PC-3 (cell line): Measurements from ENCODE around the gene PPBP. TPM values are rescaled to one million over a fixed set of nuclear protein-coding genes. Genes with fewer than 3 reads are reported as not detected.

Experiments
- ATAC-seq: fragments of 200-7000 bp; cut with Tn5 transposase; 2 replicates; pipeline ENCODE4 v1.9.1; 2020; ENCODE audit warnings: mild to moderate bottlenecking, moderate library complexity
- BruUV-seq: library from RNA; stranded (reverse); fragments of 400-500 nt; replicated peaks from 2 replicates; lab custom pipeline; 2021; lab: Mats Ljungman, UMichigan
- CTCF ChIA-PET: fragments of 300-600 bp; sonication (Branson Sonifier 250); formaldehyde crosslinking; loops from one replicate; lab custom pipeline; 2022; ENCODE audit warnings: antibody characterized with exemption; lab: Charles Lee
- POLR2A ChIA-PET: fragments of 300-600 bp; sonication (Branson Sonifier 250); formaldehyde crosslinking; loops from one replicate; lab custom pipeline; 2022; ENCODE audit warnings: antibody characterized with exemption; ENCODE audit not compliant: unreplicated experiment; lab: Charles Lee
- DNase-seq: peaks from one replicate; pipeline ENCODE4 v3.0.0-alpha.2; 2015
- H2AFZ ChIP-seq: fragments of 300-600 bp; sonication (generic); 2 replicates; pipeline ENCODE4 v1.6.0; 2016; ENCODE audit warnings: antibody characterized with exemption, low read length
- H3F3A ChIP-seq: fragments of 300-600 bp; sonication (generic); one replicate; pipeline ENCODE4 v1.6.0; 2017; ENCODE audit warnings: antibody characterized with exemption, low read length, control low read depth, mild to moderate bottlenecking; ENCODE audit not compliant: unreplicated experiment
- H3K27ac ChIP-seq: fragments of 300-600 bp; sonication (generic); 2 replicates; pipeline ENCODE4 v1.5.1; 2016; ENCODE audit warnings: mild to moderate bottlenecking, low read length
- H3K27me3 ChIP-seq: fragments of 300-600 bp; sonication (generic); 2 replicates; pipeline ENCODE4 v1.6.1; 2016; ENCODE audit warnings: low read length, mixed read lengths
- H3K36me3 ChIP-seq: fragments of 300-600 bp; sonication (generic); 2 replicates; pipeline ENCODE4 v1.6.1; 2016; ENCODE audit warnings: low read depth, mixed run types, low read length, mixed read lengths
- H3K4me1 ChIP-seq: fragments of 300-600 bp; sonication (generic); 2 replicates; pipeline ENCODE4 v1.5.1; 2016; ENCODE audit warnings: low read length; ENCODE audit not compliant: insufficient read depth
- H3K4me2 ChIP-seq: fragments of 300-600 bp; sonication (generic); 2 replicates; pipeline ENCODE4 v1.6.0; 2016; ENCODE audit warnings: low read length
- H3K4me3 ChIP-seq: fragments of 300-600 bp; sonication (generic); 2 replicates; pipeline ENCODE4 v1.5.1; 2016; ENCODE audit warnings: mild to moderate bottlenecking, low read length, mixed read lengths
- H3K79me2 ChIP-seq: fragments of 300-600 bp; sonication (generic); 2 replicates; pipeline ENCODE4 v1.6.1; 2017; ENCODE audit warnings: low read length, mixed read lengths
- H3K9ac ChIP-seq: fragments of 300-600 bp; sonication (generic); 2 replicates; pipeline ENCODE4 v1.6.0; 2016; ENCODE audit warnings: mild to moderate bottlenecking, low read length
- H3K9me2 ChIP-seq: fragments of 300-600 bp; sonication (generic); replicated peaks from 2 replicates; pipeline ENCODE4 v1.6.1; 2016; ENCODE audit warnings: mixed run types, low read length, mixed read lengths
- H3K9me3 ChIP-seq: fragments of 300-600 bp; sonication (generic); 2 replicates; pipeline ENCODE4 v1.6.1; 2016; ENCODE audit warnings: low read length, mixed read lengths
- H4K20me1 ChIP-seq: fragments of 300-600 bp; sonication (generic); 2 replicates; pipeline ENCODE4 v1.6.1; 2016; ENCODE audit warnings: low read length, mixed read lengths
- EZH2 ChIP-seq: fragments of 300-600 bp; sonication (generic); IDR thresholded peaks from one replicate; pipeline ENCODE4 v1.6.1; 2017; ENCODE audit warnings: antibody characterized with exemption, mild to moderate bottlenecking, low read length; ENCODE audit not compliant: unreplicated experiment
- EZH2phosphoT487 ChIP-seq: fragments of 300-600 bp; sonication (generic); IDR thresholded peaks from 2 replicates; pipeline ENCODE4 v1.6.1; 2018; ENCODE audit warnings: mild to moderate bottlenecking, antibody characterized with exemption, low read length, borderline replicate concordance
- intact Hi-C: fragments of 100-400 bp; cut with micrococcal nuclease; formaldehyde crosslinking; loops from 2 replicates; pipeline ENCODE4 v1.9.0; 2023
- total RNA-seq: library from RNA; depleted of rRNA; stranded (reverse); fragments of >200 nt; gene quantifications from 2 replicates; pipeline ENCODE4 v1.2.3, GENCODE V29; 2014
- TF ChIP-seq, protein P1 (sequence below): fragments of 300-600 bp; sonication (generic); conservative IDR thresholded peaks from 2 replicates; pipeline ENCODE4 v1.5.1; 2017; ENCODE audit warnings: antibody characterized with exemption, low read depth, mild to moderate bottlenecking, low read length

Gene PPBP
- total RNA-seq, 1 experiment from 2014 or later: not detected

DNA sequence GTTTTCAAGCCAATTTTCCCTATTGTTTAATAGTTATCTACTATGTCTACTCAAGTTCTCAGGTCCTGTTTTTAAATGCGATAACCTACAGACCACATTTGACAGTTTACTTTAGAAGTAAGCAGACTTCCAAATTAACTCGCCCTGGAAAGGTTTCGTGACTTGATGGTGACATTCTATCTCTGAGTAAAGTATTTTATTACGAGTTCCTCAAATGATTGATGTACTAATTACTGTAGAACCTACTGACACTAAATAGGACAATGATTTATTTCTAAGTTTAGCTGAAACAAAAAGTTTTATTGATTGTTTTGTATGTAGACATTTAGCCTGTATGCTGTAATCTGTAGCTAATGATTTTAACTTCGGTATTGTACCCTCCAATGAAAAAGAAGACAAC lies 1.9 kb upstream of the PPBP start:
- CTCF ChIA-PET: no interaction called here
- Histone ChIP-seq H2AFZ (no peak overlapping the region), H3K4me1 (peaks cover 3% of the 10 kb centered on the region; the same call in 1 of the 2 replicates), H3K9me3 (no peaks in the 10 kb centered on the region), H3K27ac (no peak overlapping the region), H3K79me2 (no peaks in the 10 kb centered on the region), H3K36me3 (no peaks in the 10 kb centered on the region), H3K9ac (no peak overlapping the region), H3F3A (no peaks in the 10 kb centered on the region), H3K9me2 (no peaks in the 10 kb centered on the region), H3K4me2 (no peak overlapping the region), H3K27me3 (no peaks in the 10 kb centered on the region), H4K20me1 (no peaks in the 10 kb centered on the region), H3K4me3 (no peak overlapping the region)
- no peak for DNase-seq
- TF ChIP-seq EZH2phosphoT487 (no peak), EZH2 (no peak)
- TF ChIP-seq, protein P1, sequence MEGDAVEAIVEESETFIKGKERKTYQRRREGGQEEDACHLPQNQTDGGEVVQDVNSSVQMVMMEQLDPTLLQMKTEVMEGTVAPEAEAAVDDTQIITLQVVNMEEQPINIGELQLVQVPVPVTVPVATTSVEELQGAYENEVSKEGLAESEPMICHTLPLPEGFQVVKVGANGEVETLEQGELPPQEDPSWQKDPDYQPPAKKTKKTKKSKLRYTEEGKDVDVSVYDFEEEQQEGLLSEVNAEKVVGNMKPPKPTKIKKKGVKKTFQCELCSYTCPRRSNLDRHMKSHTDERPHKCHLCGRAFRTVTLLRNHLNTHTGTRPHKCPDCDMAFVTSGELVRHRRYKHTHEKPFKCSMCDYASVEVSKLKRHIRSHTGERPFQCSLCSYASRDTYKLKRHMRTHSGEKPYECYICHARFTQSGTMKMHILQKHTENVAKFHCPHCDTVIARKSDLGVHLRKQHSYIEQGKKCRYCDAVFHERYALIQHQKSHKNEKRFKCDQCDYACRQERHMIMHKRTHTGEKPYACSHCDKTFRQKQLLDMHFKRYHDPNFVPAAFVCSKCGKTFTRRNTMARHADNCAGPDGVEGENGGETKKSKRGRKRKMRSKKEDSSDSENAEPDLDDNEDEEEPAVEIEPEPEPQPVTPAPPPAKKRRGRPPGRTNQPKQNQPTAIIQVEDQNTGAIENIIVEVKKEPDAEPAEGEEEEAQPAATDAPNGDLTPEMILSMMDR: no peak
- POLR2A ChIA-PET: no interaction called here
- no peak for ATAC-seq
- BruUV-seq: no TSS peak
- intact Hi-C loops: no loop called here

DNA sequence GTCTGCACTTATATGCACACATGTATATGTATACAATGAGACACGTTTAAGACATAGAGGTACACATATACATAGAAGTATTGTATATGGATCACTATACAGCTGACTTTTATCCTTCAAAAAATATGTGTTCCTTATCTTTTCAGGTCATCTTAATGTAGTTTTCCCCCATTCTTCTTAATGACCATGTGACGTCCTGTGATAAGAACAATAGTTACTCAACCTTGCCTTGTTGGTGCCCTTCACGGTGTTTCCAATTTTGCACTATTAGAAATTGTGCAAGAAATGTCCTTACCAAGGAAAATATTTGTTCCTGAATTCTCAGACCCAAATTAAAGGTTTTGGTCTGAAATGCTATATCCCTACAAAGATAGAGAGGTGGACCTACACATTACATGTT lies 1.0 kb upstream of the PPBP start:
- intact Hi-C loops: no loop called here
- H4K20me1 ChIP-seq: no peaks in the 10 kb centered on the region
- CTCF ChIA-PET: no interaction called here

DNA sequence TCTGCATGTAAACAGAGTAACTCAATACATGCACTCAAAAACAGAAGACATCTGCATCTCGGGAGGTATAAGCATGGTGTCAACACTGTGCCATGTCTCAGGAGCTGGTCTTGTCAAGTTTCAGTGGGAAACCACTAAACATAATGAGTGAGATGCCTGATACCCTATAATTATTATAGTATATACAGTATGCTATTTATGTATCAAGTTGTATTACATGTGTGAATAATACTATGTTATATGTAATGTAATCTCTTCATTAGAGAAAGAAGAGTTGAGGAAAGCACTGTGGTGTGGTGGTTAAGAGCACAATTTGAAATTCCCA lies 2.5 kb downstream of the PPBP start:
- H3K36me3 ChIP-seq: no peaks in the 10 kb centered on the region
- no peak overlapping the region for H2AFZ ChIP-seq
- H3K4me3 ChIP-seq: no peak overlapping the region
- no peaks in the 10 kb centered on the region for H3K9me3 ChIP-seq
- no peaks in the 10 kb centered on the region for H3F3A ChIP-seq
- H3K4me1 ChIP-seq: peaks cover 21% of the 10 kb centered on the region
- H4K20me1 ChIP-seq: no peaks in the 10 kb centered on the region
- TF ChIP-seq EZH2: no peak
- TF ChIP-seq, protein P1: no peak
- no peak for TF ChIP-seq EZH2phosphoT487
- CTCF ChIA-PET: no interaction called here
- no peak overlapping the region for H3K9ac ChIP-seq
- H3K79me2 ChIP-seq: no peaks in the 10 kb centered on the region
- H3K27me3 ChIP-seq: no peaks in the 10 kb centered on the region
- no TSS peak for BruUV-seq
- POLR2A ChIA-PET: no interaction called here
- no peak overlapping the region; the same call in 1 of the 2 replicates for H3K27ac ChIP-seq
- intact Hi-C loops: no loop called here
- ATAC-seq (no peak), DNase-seq (no peak)
- no peaks in the 10 kb centered on the region for H3K9me2 ChIP-seq
- no peak overlapping the region for H3K4me2 ChIP-seq

More for the DNA sequence above, 1.0 kb upstream of the PPBP start:
- POLR2A ChIA-PET: no interaction called here
- no peaks in the 10 kb centered on the region for H3K27me3 ChIP-seq
- H3F3A ChIP-seq: no peaks in the 10 kb centered on the region
- H3K4me2 ChIP-seq: no peak overlapping the region
- H3K9me3 ChIP-seq: no peaks in the 10 kb centered on the region
- H3K27ac ChIP-seq: no peak overlapping the region
- TF ChIP-seq, protein P1: no peak
- DNase-seq: no peak
- no peak overlapping the region for H2AFZ ChIP-seq
- no peak overlapping the region for H3K9ac ChIP-seq
- no peak for ATAC-seq
- peaks cover 9% of the 10 kb centered on the region for H3K4me1 ChIP-seq
- no peak overlapping the region for H3K4me3 ChIP-seq
- no peaks in the 10 kb centered on the region for H3K36me3 ChIP-seq
- no TSS peak for BruUV-seq
- no peaks in the 10 kb centered on the region for H3K79me2 ChIP-seq
- no peaks in the 10 kb centered on the region for H3K9me2 ChIP-seq
